SK-N-SH (cell line): ENCODE results near the gene ANKRD2. TPM values are rescaled to one million over a fixed set of nuclear protein-coding genes. Genes with fewer than 3 reads are reported as not detected.

ENCODE experiments used
- CTCF ChIA-PET: fragments of 300-600, 350-600 bp; formaldehyde crosslinking; extraction: SDS; loops from one replicate; lab custom pipeline; 2021; lab: Yijun Ruan, JAX
- POLR2A ChIA-PET: fragments of 350-600 bp; sonication (Branson Sonifier 250); formaldehyde crosslinking; extraction: SDS; loops from one replicate; lab custom pipeline; 2020; ENCODE audit warnings: antibody characterized with exemption, inconsistent platforms; lab: Yijun Ruan, JAX
- DNase-seq: peaks from one replicate; pipeline ENCODE4 v3.0.0; 2012
- H2AFZ ChIP-seq: fragments of 200-600 bp; sonication (generic); 2 replicates; pipeline ENCODE4 v1.8.1; 2016; ENCODE audit warnings: antibody characterized with exemption, mild to moderate bottlenecking, low read depth
- H3F3A ChIP-seq: fragments of 200-600 bp; sonication (generic); replicated peaks from 2 replicates; pipeline ENCODE3; 2016; ENCODE audit warnings: antibody characterized with exemption, mild to moderate bottlenecking; ENCODE audit not compliant: insufficient read depth
- H3K27ac ChIP-seq, 2 experiments: fragments of 200-500 bp in 1 of 2; fragments of 200-600 bp in 1 of 2; sonication (Bioruptor generic) in 1 of 2; sonication (generic), shearing (Covaris generic) in 1 of 2; 2 replicates each; pipeline versions ENCODE4 v1.5.1 to v1.6.1; 2014 to 2016; ENCODE audit warnings: low read depth in 2 of 2, inconsistent platforms in 1 of 2, low read length in 1 of 2, mild to moderate bottlenecking in 1 of 2, mixed read lengths in 1 of 2
- H3K27me3 ChIP-seq: fragments of 200-600 bp; sonication (generic), shearing (Covaris generic); 2 replicates; pipeline ENCODE4 v1.6.1; 2016; ENCODE audit warnings: mixed run types; ENCODE audit not compliant: insufficient read depth
- H3K36me3 ChIP-seq, 2 experiments: fragments of 200-500 bp in 1 of 2; fragments of 200-600 bp in 1 of 2; sonication (Bioruptor generic) in 1 of 2; sonication (generic) in 1 of 2; replicated peaks in 1 of 2; 2 replicates each; pipeline versions ENCODE3 to v1.5.1; 2014 to 2016; ENCODE audit warnings: low read length in 1 of 2, mild to moderate bottlenecking in 1 of 2; ENCODE audit not compliant: insufficient read depth in 2 of 2, control insufficient read depth in 1 of 2
- H3K4me1 ChIP-seq, 2 experiments: fragments of 200-500 bp in 1 of 2; fragments of 200-600 bp in 1 of 2; sonication (Bioruptor generic) in 1 of 2; sonication (generic), shearing (Covaris generic) in 1 of 2; 2 replicates each; pipeline versions ENCODE4 v1.5.1 to v1.6.1; 2014 to 2016; ENCODE audit warnings: low read depth in 1 of 2, low read length in 1 of 2, mixed run types in 1 of 2; ENCODE audit not compliant: insufficient read depth in 2 of 2, control insufficient read depth in 1 of 2
- H3K4me2 ChIP-seq: fragments of 200-600 bp; sonication (generic), shearing (Covaris generic); 2 replicates; pipeline ENCODE4 v1.6.1; 2017; ENCODE audit warnings: mixed run types
- H3K4me3 ChIP-seq, 2 experiments: fragments of 200-500 bp in 1 of 2; fragments of 200-600 bp in 1 of 2; sonication (Bioruptor generic) in 1 of 2; sonication (generic), shearing (Covaris generic) in 1 of 2; 2 replicates each; pipeline versions ENCODE4 v1.5.1 to v1.8.1; 2014 to 2016; ENCODE audit warnings: low read depth in 2 of 2, inconsistent platforms in 1 of 2, low read length in 1 of 2, mild to moderate bottlenecking in 1 of 2, mixed read lengths in 1 of 2, moderate library complexity in 1 of 2
- H3K79me2 ChIP-seq: fragments of 200-600 bp; sonication (generic); 2 replicates; pipeline ENCODE4 v1.8.1; 2017; ENCODE audit warnings: mild to moderate bottlenecking; ENCODE audit not compliant: insufficient read depth
- H3K9ac ChIP-seq: fragments of 200-600 bp; sonication (generic); 2 replicates; pipeline ENCODE4 v1.6.1; 2017; ENCODE audit warnings: mixed run types
- H3K9me2 ChIP-seq: fragments of 200-600 bp; sonication (generic); 2 replicates; pipeline ENCODE4 v1.6.1; 2017; ENCODE audit warnings: mixed run types
- H3K9me3 ChIP-seq: fragments of 200-600 bp; sonication (generic); 2 replicates; pipeline ENCODE4 v1.6.1; 2017; ENCODE audit warnings: mixed run types, mild to moderate bottlenecking, moderate library complexity
- H4K20me1 ChIP-seq: fragments of 200-600 bp; sonication (generic); 2 replicates; pipeline ENCODE4 v1.6.1; 2017; ENCODE audit warnings: mild to moderate bottlenecking, mixed run types; ENCODE audit not compliant: insufficient read depth
- ELF1 ChIP-seq: IDR thresholded peaks from 2 replicates; pipeline ENCODE4 v1.4.0; 2012
- FOXJ3 ChIP-seq: sonication (generic); formaldehyde crosslinking; IDR thresholded peaks from 2 replicates; pipeline ENCODE4 v1.5.1; 2020; ENCODE audit warnings: mild to moderate bottlenecking, missing genetic modification reagents
- GATA2 ChIP-seq: sonication (generic); formaldehyde crosslinking; IDR thresholded peaks from 2 replicates; pipeline ENCODE4 v1.5.0; 2020; ENCODE audit warnings: mild to moderate bottlenecking, missing genetic modification reagents
- MEF2A ChIP-seq: IDR thresholded peaks from 2 replicates; pipeline ENCODE4 v1.4.0; 2012; ENCODE audit warnings: low read depth, borderline replicate concordance
- SIN3A ChIP-seq: IDR thresholded peaks from 2 replicates; pipeline ENCODE4 v1.6.1; 2012; ENCODE audit warnings: low read depth, mild to moderate bottlenecking, low read length, moderate library complexity, borderline replicate concordance
- YY1 ChIP-seq: IDR thresholded peaks from 2 replicates; pipeline ENCODE4 v1.4.0; 2012; ENCODE audit warnings: low read depth, mild to moderate bottlenecking
- ZBTB33 ChIP-seq: IDR thresholded peaks from 2 replicates; pipeline ENCODE4 v1.4.0; 2012; ENCODE audit warnings: low read depth, borderline replicate concordance
- WGBS: methylation state at CpG from one replicate; pipeline ENCODE4 v1.1.6; 2017; ENCODE audit warnings: low lambda C conversion rate; 5-methylcytosine and 5-hydroxymethylcytosine counted together
- polyA plus RNA-seq, 3 experiments: library from polyadenylated mRNA; depleted of rRNA; stranded (reverse); fragments of >200 nt; gene quantifications; 2 replicates each; pipeline ENCODE4 v1.2.3, GENCODE V29; 2012
- TF ChIP-seq, protein P1 (sequence below): IDR thresholded peaks from 2 replicates; pipeline ENCODE4 v1.4.0; 2012; ENCODE audit warnings: low read depth
- TF ChIP-seq, protein P2 (sequence below): fragments of 200-600 bp; sonication (generic); IDR thresholded peaks from 2 replicates; pipeline ENCODE4 v1.6.1; 2017; ENCODE audit warnings: antibody characterized with exemption, mild to moderate bottlenecking, moderate library complexity

The ANKRD2 gene
- polyA plus RNA-seq, 1 of the 3 experiments (the other 2 are of a cell fraction), result 0.72 TPM

DNA sequence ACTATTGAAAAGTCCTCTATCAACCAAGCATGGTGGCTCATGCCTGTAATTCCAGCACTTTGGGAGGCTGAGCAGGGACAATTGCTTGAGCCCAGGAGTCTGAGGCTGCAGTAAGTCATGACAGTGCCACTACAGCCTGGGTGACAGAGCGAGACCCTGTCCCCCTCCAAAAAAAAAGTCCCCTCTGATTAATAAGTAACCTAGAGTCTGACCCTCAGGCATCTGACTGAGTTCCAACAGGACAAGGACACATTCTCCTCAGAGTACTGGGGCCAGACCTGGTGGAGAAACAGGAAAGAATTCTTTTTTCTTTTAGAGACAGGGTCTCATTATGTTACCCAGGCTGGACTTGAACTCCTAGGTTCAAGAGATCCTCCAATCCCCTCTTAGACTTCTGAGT lies 50.7 kb downstream of the ANKRD2 start:
- POLR2A ChIA-PET, result interaction anchor here (0.6 kb wide), 1 partner anchor 82 kb away, joined by 3 read pairs; no protein-coding TSS in a partner anchor
- CTCF ChIA-PET, result no interaction called here
- Histone ChIP-seq H3F3A (no peaks in the 10 kb centered on the region), H2AFZ (no peak overlapping the region), H3K9ac (no peak overlapping the region), H3K4me1 (no peaks in the 10 kb centered on the region), H3K9me2 (no peaks in the 10 kb centered on the region), H3K36me3 (no peaks in the 10 kb centered on the region), H3K27ac (no peak overlapping the region), H3K27me3 (no peaks in the 10 kb centered on the region), H3K4me2 (no peak overlapping the region), H3K4me3 (no peak overlapping the region), H3K79me2 (no peaks in the 10 kb centered on the region; the same call in 1 of the 2 replicates), H4K20me1 (no peaks in the 10 kb centered on the region), H3K9me3 (no peaks in the 10 kb centered on the region)
- TF ChIP-seq, protein P1, sequence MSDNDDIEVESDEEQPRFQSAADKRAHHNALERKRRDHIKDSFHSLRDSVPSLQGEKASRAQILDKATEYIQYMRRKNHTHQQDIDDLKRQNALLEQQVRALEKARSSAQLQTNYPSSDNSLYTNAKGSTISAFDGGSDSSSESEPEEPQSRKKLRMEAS, result no peak
- no peak for TF ChIP-seq GATA2 (CRISPR knock-in tag)
- DNase-seq, result no peak
- 92% methylated on average over 1 of the region's 1 CpG for WGBS

DNA sequence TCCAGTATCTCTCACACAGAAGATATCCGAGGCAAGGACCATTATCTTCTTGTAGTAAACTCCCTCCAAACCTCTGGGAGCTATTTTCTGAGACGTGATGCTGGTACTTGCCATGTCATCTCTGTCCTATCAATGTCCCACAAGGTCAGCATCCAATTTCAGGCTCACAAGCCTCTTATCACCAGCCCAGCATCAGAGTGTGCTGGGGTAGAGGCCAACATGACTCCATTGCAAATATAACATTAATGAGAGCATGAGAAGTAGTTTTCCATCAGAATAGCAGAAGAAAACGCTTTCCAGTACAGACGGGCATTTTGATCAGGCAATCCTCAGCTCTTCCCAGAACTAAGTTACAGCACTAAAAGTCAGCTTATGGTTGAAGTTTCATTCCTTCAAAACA lies 55.2 kb downstream of the ANKRD2 start:
- POLR2A ChIA-PET, result interaction anchor here (0.9 kb wide), 1 partner anchor 12 kb away, joined by 3 read pairs; the partner anchor contains the start of gene PI4K2A
- CTCF ChIA-PET, result interaction anchor here (1.0 kb wide), 1 partner anchor 50 kb away, joined by 3 read pairs; no protein-coding TSS in a partner anchor
- Histone ChIP-seq H3F3A (peaks cover 6% of the 10 kb centered on the region), H3K9me3 (no peaks in the 10 kb centered on the region), H4K20me1 (no peaks in the 10 kb centered on the region), H3K4me3 (no peak overlapping the region), H3K27me3 (no peaks in the 10 kb centered on the region), H3K27ac (no peak overlapping the region), H3K4me1 (peaks cover 0 to 4% of the 10 kb centered on the region in 2 experiments; a peak in 2 of 4 replicates), H3K9ac (no peak overlapping the region), H3K9me2 (no peaks in the 10 kb centered on the region), H3K36me3 (no peaks in the 10 kb centered on the region), H2AFZ (no peak overlapping the region), H3K79me2 (peaks cover 14% of the 10 kb centered on the region), H3K4me2 (no peak overlapping the region)
- TF ChIP-seq MEF2A (no peak), ELF1 (no peak), ZBTB33 (no peak), YY1 (no peak)
- WGBS, result 79% methylated on average over 4 of the region's 4 CpGs
- DNase-seq, result no peak

- H3K9ac ChIP-seq, result no peak overlapping the region
- H3K79me2 ChIP-seq, result peaks cover 17% of the 10 kb centered on the region
- no peak overlapping the region for H3K27ac ChIP-seq
- no peaks in the 10 kb centered on the region for H3K36me3 ChIP-seq
- no peaks in the 10 kb centered on the region for H4K20me1 ChIP-seq
- no peak overlapping the region for H3K4me3 ChIP-seq
- H3F3A ChIP-seq, result peaks cover 6% of the 10 kb centered on the region
- no peak overlapping the region for H2AFZ ChIP-seq
- no peak overlapping the region for H3K4me2 ChIP-seq
- no peaks in the 10 kb centered on the region for H3K9me2 ChIP-seq
- POLR2A ChIA-PET, result interaction anchor here (0.9 kb wide), 1 partner anchor 12 kb away, joined by 3 read pairs; the partner anchor contains the start of gene PI4K2A
- CTCF ChIA-PET, result interaction anchor here (0.8 to 1.0 kb wide), 2 partner anchors 49 to 75 kb away, joined by 3 read pairs; no protein-coding TSS in a partner anchor
- no peak for TF ChIP-seq SIN3A
- TF ChIP-seq, protein P2, sequence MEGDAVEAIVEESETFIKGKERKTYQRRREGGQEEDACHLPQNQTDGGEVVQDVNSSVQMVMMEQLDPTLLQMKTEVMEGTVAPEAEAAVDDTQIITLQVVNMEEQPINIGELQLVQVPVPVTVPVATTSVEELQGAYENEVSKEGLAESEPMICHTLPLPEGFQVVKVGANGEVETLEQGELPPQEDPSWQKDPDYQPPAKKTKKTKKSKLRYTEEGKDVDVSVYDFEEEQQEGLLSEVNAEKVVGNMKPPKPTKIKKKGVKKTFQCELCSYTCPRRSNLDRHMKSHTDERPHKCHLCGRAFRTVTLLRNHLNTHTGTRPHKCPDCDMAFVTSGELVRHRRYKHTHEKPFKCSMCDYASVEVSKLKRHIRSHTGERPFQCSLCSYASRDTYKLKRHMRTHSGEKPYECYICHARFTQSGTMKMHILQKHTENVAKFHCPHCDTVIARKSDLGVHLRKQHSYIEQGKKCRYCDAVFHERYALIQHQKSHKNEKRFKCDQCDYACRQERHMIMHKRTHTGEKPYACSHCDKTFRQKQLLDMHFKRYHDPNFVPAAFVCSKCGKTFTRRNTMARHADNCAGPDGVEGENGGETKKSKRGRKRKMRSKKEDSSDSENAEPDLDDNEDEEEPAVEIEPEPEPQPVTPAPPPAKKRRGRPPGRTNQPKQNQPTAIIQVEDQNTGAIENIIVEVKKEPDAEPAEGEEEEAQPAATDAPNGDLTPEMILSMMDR, result no peak
- TF ChIP-seq ELF1, result no peak
- TF ChIP-seq MEF2A, result no peak
- TF ChIP-seq FOXJ3 (CRISPR knock-in tag), result no peak
- no peaks in the 10 kb centered on the region for H3K9me3 ChIP-seq
- no peaks in the 10 kb centered on the region for H3K27me3 ChIP-seq
- DNase-seq, result no peak
- WGBS, result 95% methylated on average over 3 of the region's 3 CpGs
- peaks cover 0 to 4% of the 10 kb centered on the region in 2 experiments; a peak in 2 of 4 replicates for H3K4me1 ChIP-seq
These were observed 55.6 kb downstream of the ANKRD2 start for GRCh38 chr10:97628228-97628627.
